Nephron progenitor cell (in vitro differentiated cells): ENCODE results near the gene ALDH1A2.
"Not testable (repeated sequence)": the region's sequence is repeated elsewhere in the genome, so short reads cannot be mapped to it uniquely, and the experiment has no call there.

Source experiments
- DNase-seq: peaks from one replicate; pipeline ENCODE4 v3.0.0; 2021
- H3K27ac Mint-ChIP-seq: 2 replicates; pipeline ENCODE4 v1.8.0; 2021; ENCODE audit warnings: mild to moderate bottlenecking, moderate library complexity, mixed read lengths
- H3K27me3 Mint-ChIP-seq: 2 replicates; pipeline ENCODE4 v1.8.0; 2021; ENCODE audit warnings: mild to moderate bottlenecking, low read depth, mixed read lengths; ENCODE audit not compliant: poor library complexity
- H3K36me3 Mint-ChIP-seq: 2 replicates; pipeline ENCODE4 v1.8.0; 2021; ENCODE audit warnings: low read depth, mixed read lengths
- H3K4me1 Mint-ChIP-seq: 2 replicates; pipeline ENCODE4 v1.8.0; 2021; ENCODE audit warnings: mixed read lengths
- H3K4me3 Mint-ChIP-seq: 2 replicates; pipeline ENCODE4 v1.8.0; 2021; ENCODE audit warnings: mild to moderate bottlenecking, moderate library complexity, mixed read lengths
- H3K9me3 Mint-ChIP-seq: 2 replicates; pipeline ENCODE4 v1.8.0; 2021; ENCODE audit warnings: mild to moderate bottlenecking, moderate library complexity, mixed read lengths
- CTCF ChIP-seq: fragments of 200-600 bp; sonication (generic); IDR thresholded peaks from 2 replicates; pipeline ENCODE4 v1.5.0; 2021; ENCODE audit warnings: antibody characterized with exemption

ALDH1A2 gene

DNA sequence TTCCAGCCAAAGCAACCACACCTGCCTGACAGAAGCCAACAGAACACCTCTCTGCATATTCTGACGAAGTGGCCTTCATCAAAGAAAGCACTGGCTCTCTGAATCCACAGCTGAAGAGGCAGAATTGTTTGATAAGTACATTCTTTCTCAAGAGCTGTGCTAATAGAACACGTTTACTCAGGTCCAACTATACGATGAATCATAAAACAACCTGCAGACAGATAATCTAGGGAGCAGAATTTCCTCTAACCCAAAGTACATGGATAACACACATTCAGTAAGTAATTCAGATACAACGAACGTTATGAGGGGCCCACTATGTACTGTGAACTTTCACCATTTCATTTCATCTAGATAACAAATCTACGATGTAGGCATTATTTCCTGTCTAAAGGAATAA lies 25.4 kb downstream of the ALDH1A2 start:
- DNase-seq: no peak
- peaks cover 5% of the 10 kb centered on the region for H3K9me3 Mint-ChIP-seq
- peaks cover 61% of the 10 kb centered on the region for H3K4me1 Mint-ChIP-seq
- H3K27ac Mint-ChIP-seq: no peak overlapping the region
- H3K36me3 Mint-ChIP-seq: peaks cover 10% of the 10 kb centered on the region
- H3K4me3 Mint-ChIP-seq: no peak overlapping the region
- H3K27me3 Mint-ChIP-seq: no peaks in the 10 kb centered on the region
- no peak for TF ChIP-seq CTCF

GRCh38 chr15:58039079-58040035 lies 26.2 kb downstream of the ALDH1A2 start:
- H3K36me3 Mint-ChIP-seq: peaks cover 2% of the 10 kb centered on the region
- peak overlapping the region; percentile 55 for H3K27ac Mint-ChIP-seq
- TF ChIP-seq CTCF: no peak
- no peaks in the 10 kb centered on the region for H3K27me3 Mint-ChIP-seq
- peak overlapping the region; percentile 17 for H3K4me3 Mint-ChIP-seq
- no peak for DNase-seq
- H3K4me1 Mint-ChIP-seq: peaks cover 61% of the 10 kb centered on the region
- H3K9me3 Mint-ChIP-seq: no peaks in the 10 kb centered on the region

GRCh38 chr15:58038426-58039078 lies 27.0 kb downstream of the ALDH1A2 start:
- peaks cover 2% of the 10 kb centered on the region for H3K36me3 Mint-ChIP-seq
- no peaks in the 10 kb centered on the region for H3K9me3 Mint-ChIP-seq
- peak overlapping the region; percentile 25 for H3K27ac Mint-ChIP-seq
- no peak overlapping the region for H3K4me3 Mint-ChIP-seq
- no peaks in the 10 kb centered on the region for H3K27me3 Mint-ChIP-seq
- H3K4me1 Mint-ChIP-seq: peaks cover 60% of the 10 kb centered on the region
- DNase-seq: no peak
- TF ChIP-seq CTCF: no peak

- TF ChIP-seq CTCF: no peak
- H3K36me3 Mint-ChIP-seq: peaks cover 8% of the 10 kb centered on the region
- DNase-seq: no peak
- peak overlapping the region; percentile 47 for H3K27ac Mint-ChIP-seq
- no peaks in the 10 kb centered on the region for H3K27me3 Mint-ChIP-seq
- peak overlapping the region; percentile 13 for H3K4me3 Mint-ChIP-seq
- peaks cover 2% of the 10 kb centered on the region for H3K9me3 Mint-ChIP-seq
- H3K4me1 Mint-ChIP-seq: peaks cover 54% of the 10 kb centered on the region
Measured at GRCh38 chr15:58037723-58038301, 27.7 kb downstream of the ALDH1A2 start.

DNA sequence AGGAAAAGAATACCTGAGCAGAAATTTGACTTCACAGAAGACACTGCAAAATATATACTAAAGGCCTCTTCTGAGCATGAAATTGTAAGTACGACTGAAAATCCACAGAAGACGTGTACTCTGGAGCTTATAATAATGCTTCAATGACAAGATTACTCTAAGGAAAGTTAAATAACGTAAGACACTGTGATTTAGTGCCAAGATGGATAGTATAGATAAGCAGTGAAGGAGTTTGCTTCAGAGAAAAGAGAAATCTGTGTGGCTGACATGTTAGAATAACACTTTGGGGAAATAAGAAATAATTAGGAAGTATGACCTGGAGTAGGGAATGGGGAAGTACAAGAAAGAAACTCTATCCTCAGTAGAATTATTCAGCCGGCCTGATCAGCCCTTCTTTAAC lies 28.9 kb downstream of the ALDH1A2 start:
- H3K4me1 Mint-ChIP-seq: peaks cover 51% of the 10 kb centered on the region
- H3K27ac Mint-ChIP-seq: peak overlapping the region; percentile 67
- peaks cover 14% of the 10 kb centered on the region for H3K36me3 Mint-ChIP-seq
- peaks cover 9% of the 10 kb centered on the region for H3K9me3 Mint-ChIP-seq
- no peak for TF ChIP-seq CTCF
- no peak for DNase-seq
- no peaks in the 10 kb centered on the region for H3K27me3 Mint-ChIP-seq
- H3K4me3 Mint-ChIP-seq: no peak overlapping the region

DNA sequence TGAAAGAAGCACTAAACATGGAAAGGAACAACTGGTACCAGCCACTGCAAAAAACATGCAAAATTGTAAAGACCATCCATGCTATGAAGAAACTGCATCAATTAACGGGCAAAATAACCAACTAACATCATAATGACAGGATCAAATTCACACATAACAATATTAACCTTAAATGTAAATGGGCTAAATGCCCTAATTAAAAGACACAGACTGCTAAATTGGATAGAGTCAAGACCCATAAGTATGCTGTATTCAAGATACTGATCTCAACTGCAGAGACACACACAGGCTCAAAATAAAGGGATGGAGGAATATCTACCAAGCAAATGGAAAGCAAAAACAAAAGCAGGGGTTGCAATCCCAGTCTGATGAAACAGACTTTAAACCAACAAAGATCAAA lies 37.1 kb downstream of the ALDH1A2 start:
- not testable (repeated sequence) for DNase-seq

More for the DNA sequence above, 37.1 kb downstream of the ALDH1A2 start:
- Mint-ChIP-seq H3K36me3 (peaks cover 71% of the 10 kb centered on the region), H3K9me3 (peaks cover 90% of the 10 kb centered on the region)
- H3K4me3 Mint-ChIP-seq, H3K27me3 Mint-ChIP-seq, H3K27ac Mint-ChIP-seq, H3K4me1 Mint-ChIP-seq: not testable (repeated sequence)
